Body of pancreas (tissue), 4 donors: Measurements from ENCODE around the gene NLRP6.

Source experiments
- CTCF ChIP-seq, 7 experiments: fragments of 450-650 bp in 4 of 7; fragments of 200-600 bp in 3 of 7; sonication (generic) in 3 of 7; IDR thresholded peaks; one replicate each; pipeline ENCODE4 v1.5.1; 2016 to 2019; ENCODE audit warnings: antibody characterized with exemption in 7 of 7
- POLR2A ChIP-seq, 3 donors: fragments of 450-650 bp; IDR thresholded peaks; one replicate each; pipeline ENCODE4 v1.6.1; 2016; ENCODE audit warnings: antibody characterized with exemption in 3 of 3, mild to moderate bottlenecking in 2 of 3

DNA sequence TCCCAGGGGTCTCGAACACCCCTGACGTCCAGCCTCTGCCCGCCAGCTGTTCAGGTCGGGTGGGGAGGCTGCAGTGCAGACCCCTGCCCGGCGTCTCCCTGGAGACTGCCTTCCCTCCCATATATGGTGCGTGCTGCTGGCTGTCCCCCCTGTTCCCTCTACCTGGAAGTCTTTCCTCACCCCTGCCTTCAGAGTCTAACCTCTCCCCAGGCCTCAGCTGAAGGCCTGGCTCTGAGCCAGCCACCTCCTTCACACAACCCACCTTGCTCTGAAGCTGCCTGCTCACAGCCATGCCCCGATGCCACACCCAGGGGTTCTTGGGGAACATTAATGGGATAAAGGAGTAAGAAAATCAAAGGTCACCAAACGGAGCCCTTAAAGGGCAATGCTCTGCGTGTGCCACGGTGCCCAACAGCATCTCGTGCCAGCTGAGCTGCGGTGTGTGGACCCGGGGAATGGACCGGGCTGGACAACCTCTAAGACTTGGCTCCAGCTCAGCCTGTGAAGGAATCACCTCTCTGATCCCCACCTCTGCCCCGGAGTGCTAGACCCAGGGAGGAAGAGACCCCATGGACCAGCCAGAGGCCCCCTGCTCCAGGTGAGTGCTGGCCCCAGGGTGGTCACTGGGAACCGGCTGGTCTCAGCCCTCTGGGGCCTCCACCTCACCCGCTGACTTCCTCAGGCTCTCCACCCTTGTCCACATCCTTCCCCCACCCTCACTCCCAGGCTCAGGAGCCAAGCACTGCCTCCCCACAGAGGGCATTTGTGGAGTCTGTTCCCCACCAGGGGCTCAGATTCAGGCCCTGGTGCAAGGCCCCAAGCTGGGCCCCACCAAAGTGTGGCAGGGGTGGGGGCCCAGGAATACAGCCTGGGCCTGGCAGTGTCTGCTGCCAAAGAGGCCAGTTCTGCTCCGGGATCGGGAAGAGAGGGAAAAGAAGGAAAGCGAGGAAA lies at the start of gene NLRP6:
- no peak for TF ChIP-seq CTCF (IDR thresholded peaks at IDR 0.05)
- no peak for TF ChIP-seq POLR2A (IDR thresholded peaks at IDR 0.05)
